Raji (cell line): ENCODE data around the gene VWA2.

Experiments
- POLR2A ChIP-seq: IDR thresholded peaks from 2 replicates; pipeline ENCODE4 v1.6.1; 2011; ENCODE audit warnings: low read depth, low read length, control low read depth; ENCODE audit not compliant: insufficient read depth

The VWA2 gene

DNA sequence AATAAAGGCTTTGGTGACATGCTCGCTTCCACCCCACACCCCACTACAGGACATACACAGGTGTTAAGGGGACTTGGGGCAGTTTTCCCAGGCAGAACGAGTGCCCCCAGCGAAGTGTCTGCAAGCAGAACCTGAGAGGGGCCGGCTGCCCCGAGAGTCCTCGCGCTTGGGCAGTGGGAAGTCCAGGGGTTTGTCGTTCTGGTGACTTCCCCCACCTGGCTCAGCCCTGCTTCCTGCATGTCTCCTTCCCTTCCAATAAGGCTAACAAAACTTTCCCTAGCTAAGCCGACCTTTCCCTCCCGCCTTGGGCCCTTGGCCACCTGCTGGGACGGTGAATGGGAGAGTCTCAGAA, 916 bp downstream of the VWA2 start:
- TF ChIP-seq POLR2A: no peak

DNA sequence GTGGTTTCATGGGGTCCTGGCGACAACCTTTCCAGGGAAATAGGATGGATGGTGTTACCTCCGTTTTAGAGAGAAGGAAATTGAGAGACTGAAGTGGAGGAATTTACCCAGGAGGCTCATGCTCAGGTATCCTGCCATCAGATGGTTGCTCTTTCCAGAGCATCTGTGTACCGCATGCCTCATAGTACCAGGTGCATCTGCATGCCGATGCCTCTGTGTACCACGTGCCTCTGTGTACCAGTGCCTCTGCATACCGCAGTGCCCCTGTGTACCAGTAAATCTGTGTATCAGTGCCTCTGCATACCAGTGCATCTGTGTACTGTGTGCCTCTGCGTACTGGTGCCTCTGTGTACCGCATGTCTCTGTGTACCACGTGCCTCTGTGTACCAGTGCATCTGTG, 3.2 kb downstream of the VWA2 start:
- TF ChIP-seq POLR2A: no peak

DNA sequence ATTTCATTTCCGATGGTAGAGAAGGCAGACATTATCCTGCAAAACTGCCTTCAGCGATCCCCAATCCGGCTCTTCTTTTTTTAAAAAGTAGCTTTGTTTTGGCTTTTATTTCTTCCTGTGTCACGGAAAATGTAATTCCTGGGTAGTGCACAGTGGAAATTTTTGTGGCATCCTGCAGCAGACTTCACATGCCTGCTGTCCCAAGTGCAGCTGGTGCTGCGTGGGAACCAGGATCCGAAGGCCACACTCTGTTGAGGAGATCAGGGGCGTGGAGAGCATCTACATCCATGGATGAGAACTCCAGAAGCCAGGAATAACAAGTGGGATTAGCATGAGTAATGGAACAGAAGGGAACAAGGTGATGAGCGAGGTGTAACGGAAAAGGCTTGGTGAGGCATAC, 4.6 kb downstream of the VWA2 start:
- no peak for TF ChIP-seq POLR2A

DNA sequence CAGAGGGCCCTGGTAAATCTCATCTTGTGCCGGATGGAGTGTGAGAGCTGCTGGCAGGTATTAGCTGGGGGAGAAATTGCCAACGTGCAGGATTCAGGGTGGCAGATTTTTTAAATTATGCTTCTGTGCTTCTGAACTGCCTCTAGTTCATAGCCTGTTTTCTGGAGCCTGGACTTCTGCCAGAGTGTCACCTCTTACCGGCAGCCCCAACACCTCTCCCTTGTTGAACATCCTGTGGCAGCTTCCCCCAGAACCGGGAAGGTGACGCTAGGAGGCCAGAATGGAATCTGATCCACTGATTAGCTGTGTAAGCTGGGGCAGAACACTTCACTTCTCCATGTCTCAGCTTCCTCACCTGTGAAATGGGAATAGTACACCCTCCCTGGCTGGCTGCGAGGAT, 5.1 kb downstream of the VWA2 start:
- TF ChIP-seq POLR2A: no peak

DNA sequence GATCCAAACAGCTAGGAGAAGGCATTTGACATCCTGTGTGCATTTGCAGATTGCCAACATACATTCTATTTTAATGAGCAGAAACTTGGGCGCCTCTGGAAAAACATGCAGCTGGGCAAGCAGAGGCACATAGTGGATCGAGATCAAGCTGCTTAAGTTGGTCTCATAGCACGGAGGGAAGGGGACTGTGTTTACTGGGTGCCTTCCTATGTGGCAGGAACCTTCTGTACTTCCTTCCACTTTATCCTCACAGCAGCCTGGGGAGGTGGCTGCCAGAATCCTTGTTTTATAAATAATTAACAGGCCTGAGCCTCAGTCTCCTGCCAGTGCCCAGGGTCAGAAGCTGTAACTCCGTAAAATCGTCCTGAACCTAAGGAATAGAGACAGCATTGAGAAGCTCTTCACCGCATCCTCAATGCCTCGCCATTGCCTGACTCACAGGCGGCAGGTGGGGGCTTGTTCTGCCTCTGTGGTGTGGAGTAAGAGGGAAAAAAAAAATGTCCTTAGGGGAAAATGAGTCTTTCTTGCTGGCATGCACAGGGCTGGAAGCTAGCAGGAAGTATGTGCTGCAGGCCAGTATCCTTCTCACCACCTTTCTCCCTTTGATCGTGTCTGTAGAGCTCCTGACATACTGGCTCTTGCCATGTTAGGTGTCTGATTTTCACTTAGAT, 6.2 kb downstream of the VWA2 start:
- TF ChIP-seq POLR2A: no peak

DNA sequence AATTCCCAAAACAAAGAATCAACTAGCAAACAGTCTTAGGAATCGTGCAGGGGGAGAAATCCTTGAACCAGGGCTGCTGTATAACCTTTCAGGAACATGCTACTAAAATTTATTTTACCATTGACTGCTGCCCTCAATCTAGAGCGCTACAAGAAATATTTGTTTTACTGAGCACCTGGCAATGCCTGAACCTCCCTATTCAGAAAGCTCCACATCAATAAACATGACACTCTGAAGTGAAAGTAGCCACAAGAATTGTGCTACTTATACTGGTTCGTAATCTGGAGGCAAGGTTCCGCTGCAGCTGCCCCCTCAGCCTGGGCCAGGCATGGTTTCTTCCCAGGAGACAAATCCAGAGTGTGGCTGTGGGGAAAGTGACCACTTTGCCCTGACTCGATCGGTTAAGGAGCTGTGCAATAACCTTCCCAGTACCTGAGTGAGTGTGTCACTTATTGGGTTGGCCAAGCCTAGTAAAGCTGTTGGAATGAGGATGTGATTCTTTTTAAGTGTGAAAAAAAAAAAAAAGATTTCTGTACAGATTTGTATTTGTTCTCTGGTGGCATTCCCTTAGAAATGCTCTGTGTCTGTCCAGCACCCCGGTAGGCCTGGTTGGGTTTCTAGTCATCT, 7.7 kb downstream of the VWA2 start:
- TF ChIP-seq POLR2A: no peak

DNA sequence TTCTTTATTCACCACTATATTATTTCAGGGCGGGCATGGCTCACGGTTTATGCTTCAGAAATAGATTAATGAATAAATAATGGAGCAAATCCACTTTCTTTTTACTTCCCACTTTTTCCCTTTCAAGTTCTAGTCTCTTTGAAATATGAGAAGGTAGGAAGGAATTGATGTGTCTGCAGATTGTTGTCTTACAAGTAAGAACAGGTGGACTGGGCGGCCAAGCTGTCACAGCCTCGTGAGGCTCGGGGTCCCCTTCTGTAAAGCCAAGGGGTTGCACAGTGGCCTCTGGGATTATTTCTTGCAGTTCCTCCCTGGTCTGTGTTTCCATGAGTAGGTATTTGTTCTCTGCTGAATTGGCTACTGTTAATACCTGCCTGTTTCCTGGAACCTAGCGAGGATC, 11.2 kb downstream of the VWA2 start:
- no peak for TF ChIP-seq POLR2A

DNA sequence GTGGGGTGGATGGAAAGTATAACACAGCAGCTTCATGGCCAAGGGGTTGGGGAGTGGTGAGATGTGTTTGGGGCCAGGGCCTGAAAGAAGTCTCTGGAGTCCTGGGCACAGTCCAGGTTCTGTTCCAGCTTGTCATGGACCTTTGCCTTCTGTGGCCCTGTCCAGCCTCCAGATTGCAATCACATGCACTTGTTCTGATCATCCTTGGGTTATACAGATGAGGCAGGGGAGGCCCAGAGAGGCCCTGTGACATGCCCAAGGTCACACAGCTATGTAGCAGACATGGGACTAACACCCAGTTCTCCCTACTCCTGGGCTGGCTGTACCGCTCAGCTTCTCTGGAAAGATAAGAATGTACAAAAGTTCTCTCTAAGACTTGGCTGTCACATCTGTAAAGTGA, 11.7 kb downstream of the VWA2 start:
- no peak for TF ChIP-seq POLR2A

DNA sequence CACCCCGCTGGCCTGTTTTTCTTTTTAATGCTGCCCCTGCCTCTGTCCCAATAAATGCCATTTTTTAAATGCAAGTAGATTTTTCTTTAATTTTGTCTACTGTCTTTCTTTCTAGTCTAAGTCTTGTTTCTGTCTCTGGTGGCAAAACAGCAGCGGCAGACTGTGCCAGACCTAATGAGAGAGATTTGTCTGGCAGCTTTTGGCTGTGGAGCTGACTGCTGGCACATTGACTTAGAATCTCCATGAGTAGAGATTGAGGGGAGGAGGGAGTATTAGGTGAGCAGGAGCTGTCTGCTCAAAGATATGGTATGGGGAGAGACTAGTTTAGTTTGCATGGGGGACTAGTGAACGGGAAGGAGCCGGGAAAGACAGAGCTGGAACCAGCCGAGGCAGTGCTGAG, 13.0 kb downstream of the VWA2 start:
- TF ChIP-seq POLR2A: no peak

DNA sequence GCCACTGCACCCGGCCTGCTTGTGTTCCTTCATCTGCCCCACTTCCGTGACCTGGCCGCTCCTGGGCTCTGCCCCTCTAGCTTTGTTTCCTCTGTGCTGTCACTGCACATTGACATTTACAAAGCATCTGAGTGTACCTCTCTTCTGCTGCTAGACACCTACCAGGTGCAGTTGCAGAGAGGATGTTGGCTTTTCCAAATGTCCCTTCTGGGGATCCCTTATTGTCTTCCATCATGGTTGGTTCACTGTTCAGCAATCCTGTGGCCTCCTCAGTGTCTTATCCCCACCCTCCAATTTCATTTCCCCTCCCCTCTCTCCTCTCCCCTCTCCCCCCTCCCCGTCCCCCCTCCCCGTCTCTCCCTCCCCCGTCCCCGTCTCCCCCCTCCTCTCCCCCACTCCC, 13.8 kb downstream of the VWA2 start:
- no peak for TF ChIP-seq POLR2A

DNA sequence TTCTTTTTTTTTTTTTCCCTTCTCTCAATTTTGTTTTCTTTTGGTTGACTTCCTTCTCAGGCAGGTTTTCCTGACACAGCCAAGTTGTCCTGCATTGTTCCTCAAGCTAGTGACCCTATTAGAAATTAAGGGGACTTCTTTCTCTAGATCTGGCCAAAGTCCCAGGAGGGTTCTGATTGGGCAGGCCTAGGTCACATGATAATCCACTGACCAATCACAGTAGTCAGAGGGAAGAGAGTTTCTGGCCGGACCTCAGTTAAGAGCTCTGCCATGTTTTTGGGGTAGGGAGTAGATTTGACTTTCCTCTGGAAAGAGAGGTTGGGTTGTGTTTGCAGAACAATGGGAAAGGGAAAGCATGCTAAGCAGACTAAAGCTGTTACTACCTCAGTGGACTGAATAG, 16.2 kb downstream of the VWA2 start:
- no peak for TF ChIP-seq POLR2A

DNA sequence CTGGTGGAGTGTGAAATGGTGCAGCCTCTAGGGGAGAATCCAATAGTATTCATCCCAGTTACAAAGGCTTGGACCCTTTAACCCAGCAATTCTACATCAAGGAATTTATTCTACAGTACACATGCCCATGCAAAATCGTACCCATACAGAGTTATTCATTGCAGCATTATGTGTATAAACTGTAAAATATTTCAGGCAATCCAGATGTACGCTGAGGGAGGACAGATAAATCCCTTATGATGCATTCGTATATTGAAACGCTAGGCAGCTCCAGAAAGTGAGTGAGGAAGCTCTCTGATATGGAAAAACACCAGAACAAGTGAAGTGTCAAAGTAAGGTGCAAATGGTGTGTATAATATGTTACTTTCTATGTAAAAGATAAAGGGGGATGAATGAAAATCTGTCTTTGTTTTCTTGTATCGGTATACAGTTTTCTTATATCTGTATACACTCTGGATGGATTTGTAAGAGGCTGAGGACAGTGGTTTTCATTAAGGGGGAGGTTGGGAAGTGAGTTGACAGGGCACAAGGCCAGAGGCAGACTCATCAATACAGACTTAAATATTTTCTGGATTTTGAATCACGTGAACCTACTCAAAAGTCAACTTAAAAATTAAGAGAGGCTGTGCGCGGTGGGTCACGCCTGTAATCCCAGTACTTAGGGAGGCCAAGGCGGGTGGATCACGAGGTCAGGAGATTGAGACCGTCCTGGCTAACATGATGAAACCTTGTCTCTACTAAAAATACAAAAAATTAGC, 17.1 kb downstream of the VWA2 start:
- TF ChIP-seq POLR2A: no peak

DNA sequence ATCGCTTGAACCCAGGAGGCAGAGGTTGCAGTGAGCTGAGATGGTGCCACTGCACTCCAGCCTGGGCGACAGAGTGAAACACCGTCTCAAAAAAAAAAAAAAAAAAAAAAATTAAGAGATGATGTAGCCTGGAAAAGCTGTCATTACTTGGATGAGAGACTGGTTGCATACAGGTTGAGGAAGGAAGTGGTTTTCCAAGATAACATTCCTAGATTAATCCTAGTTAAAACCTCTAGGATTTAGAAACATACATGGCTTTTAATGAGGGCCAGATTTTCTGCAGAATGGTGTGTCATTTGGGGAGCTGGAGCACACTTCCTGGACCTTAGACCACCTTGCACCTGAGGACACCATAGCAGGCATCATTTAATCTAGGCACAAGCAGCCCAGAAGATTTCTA, 17.8 kb downstream of the VWA2 start:
- TF ChIP-seq POLR2A: no peak

DNA sequence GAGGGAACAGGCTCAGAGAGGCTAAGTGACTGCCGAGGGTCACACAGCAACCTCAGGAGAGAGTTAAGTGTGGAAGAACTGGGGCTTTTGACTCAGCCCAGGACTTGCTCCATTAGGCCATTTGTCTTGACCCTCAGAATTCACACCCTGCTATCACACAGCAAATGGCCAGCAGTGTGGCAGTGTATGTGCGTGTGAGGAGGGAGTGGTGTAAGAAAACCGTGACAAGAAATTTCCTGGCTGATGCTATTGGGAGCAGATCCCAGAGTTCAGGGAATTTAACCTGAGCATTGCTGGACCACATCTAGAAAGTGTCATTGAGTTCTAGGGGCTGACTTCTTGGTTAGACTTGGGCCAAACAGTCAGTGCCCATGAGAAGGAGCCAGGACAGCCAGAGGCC, 18.4 kb downstream of the VWA2 start:
- TF ChIP-seq POLR2A: no peak

DNA sequence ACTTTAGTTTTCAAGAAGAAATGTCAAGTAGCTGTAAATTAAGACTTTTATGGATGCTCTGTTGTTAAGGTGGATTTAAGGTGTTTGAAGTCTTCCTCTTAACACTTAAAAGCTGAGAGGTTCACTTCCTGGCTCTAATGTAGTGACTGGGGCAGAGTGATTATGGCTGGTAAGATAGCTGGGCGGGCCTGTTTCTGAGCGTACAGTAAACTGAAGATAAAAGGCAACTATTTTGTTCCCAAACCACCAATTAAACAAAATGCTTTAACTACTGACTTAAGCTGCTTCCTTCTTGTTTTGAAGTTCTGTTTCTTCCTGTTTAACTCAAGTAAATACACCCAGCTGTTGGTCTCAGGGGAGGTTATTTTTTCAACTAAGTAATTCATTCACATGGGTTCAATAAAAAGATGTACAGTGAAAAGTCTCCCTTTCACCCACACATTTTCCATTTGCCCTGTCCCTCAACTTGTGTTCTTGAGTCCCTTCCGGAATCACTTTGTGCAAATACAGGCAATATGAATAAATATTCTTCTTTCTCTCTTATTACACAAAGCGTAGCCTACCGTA, 19.3 kb downstream of the VWA2 start:
- TF ChIP-seq POLR2A: no peak

DNA sequence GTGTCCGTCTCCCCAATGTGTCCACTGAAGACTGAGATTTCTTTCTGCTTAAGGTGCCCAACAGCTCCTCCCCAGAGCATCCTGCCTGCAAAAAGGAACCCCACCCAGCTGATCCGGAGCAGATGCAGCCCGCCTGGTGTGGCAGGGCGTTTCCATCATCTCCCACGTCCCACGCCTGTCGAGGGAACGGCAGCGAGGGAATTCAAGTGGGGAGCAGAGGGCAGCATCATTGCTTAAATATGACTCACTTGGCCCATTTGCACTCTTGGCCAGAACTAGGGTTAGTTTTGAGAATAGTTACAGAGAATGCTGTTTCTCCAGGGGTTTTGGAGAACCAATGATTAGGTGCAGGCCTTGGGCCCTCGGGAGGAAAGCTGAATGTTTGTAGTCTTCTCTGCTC, 20.8 kb downstream of the VWA2 start:
- no peak for TF ChIP-seq POLR2A
